Limb (tissue), 2 donors: ENCODE data around the gene HMGXB3.
A peak's percentile ranks its signal among the peaks of the same experiment; 100 is the strongest.

Source experiments
- DNase-seq, 2 donors: peaks; one replicate each; pipeline ENCODE4 v3.0.0-alpha.2; 2016; ENCODE audit errors: extremely low spot score in 2 of 2

Gene HMGXB3

DNA sequence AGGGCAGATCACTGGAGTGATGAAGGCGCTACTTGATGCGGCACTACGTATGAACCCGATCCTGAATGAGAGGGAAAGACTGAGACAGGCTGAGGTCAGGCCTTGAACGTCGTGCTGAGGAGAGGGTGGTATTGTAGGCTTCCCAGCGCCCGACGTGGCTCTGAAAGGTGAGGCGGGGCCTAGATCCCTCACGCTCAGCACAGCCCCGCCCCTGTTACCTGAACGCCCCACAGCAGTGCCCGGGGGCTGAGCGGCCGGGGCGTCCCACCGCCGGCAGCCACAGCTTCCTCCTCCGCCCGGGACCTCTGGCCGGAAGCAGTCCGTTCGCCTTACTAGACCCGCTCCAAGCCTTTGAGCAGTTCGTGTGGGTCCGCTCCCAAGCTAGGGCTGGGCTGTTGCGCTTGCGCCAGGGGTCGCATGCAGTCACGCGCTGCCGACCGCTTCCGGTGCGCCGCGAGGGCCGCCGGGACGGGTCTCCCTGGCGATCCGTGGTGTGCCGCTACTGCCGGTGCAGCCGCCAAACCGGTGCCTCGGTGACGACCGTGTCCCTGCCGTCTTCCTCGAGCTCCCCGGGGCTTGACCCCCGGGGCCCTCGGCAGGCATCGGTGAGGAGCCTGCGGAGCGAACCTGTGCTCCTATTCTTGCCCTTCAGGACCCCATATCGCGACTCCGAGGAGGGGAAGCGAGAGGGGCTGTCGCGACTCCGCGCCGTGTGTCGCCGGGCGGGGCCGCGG, at the start of gene HMGXB3, which contains the start of gene TIGD6:
Gene HMGXB3, plus strand, starts transcription at position 484 of the 734 bp plus-strand sequence. CDS start 4,114 bp downstream, outside the sequence.
Gene TIGD6, minus strand, starts transcription at position 399 of the 734 bp plus-strand sequence. CDS start 4,306 bp downstream, outside the sequence.
- DNase-seq = peak; percentile 93 to 95

DNA sequence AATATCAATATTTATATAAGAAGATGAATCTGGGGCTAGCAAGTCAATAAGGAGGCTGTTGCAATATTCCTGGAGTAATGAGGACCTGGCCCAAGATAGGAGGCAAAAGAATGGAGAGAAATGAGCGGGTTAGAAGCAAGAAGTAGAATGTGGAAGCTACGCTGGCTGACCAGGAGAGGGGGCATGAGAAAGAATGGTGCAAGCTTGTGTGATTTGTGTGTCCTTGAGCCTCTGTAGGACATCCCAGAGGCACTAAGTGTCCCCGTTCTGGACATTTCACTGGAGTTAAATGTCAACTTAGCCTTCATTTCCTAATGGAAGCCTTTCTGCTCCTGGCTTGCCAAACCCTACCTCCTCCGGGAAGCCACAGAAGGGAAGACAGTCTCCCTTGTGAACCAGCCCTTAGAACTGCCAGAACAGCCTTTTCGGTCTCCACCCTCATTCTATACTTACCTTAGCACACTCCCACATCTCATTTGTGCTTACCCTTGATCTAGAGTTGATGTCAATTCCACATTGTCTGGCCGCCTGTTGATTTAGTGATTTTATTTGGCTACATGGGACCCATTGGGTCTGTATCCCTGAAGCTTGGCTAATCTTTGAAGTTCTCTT, 49.3 kb upstream of the HMGXB3 start:
- no peak for DNase-seq

DNA sequence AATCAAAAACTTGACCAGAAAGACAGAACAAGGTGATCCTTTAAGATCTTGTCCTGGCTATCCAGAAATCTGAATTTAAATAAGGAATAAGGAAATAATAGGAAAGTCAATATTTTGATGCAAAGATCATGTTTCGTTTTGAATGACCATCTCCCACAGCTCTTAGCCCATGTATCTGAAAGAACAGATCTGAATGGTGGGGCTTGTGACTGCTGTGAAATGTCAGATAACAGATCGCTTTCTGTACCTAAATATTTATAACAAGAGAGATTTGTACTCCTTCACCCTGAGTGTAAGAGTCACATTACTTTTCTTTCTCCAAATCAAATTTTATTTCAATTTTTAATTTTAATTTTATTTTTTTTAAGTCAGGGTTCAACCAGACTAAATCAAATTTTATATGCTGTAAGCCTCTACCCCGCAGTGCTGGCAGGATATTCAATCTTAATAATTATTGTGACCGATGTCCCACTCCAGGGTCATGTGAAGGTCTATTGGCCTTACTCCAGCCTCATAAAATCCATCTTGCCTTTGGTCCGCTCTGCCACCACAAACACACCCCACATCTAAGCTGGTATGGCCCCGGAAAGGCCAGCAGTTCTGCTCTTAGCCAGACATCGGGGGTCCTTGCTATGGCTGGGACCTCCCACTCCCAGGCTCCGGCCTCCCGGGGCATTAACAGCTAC, 47.0 kb upstream of the HMGXB3 start:
- no peak for DNase-seq

- DNase-seq = no peak
Observed at GRCh38 chr5:149954798-149955197, 45.7 kb upstream of the HMGXB3 start.

DNA sequence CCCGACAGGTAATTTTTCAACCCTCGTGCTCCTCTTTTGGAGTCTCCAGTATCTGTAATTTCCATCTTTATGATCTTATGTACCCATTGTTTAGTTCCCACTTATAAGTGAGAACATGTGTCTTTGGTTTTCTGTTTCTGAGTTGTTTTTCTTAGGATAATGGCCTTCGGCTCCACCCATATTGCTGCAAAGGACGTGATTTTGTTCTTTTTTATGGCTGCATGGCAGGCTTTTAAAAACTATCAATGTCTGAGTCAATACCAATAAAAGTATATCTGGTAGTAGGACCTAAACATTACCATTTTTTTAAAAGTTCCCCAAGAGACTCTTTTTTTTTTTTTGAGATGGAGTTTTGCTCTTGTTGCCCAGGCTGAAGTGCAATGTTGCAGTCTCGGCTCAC, 43.9 kb upstream of the HMGXB3 start:
- no peak for DNase-seq

DNA sequence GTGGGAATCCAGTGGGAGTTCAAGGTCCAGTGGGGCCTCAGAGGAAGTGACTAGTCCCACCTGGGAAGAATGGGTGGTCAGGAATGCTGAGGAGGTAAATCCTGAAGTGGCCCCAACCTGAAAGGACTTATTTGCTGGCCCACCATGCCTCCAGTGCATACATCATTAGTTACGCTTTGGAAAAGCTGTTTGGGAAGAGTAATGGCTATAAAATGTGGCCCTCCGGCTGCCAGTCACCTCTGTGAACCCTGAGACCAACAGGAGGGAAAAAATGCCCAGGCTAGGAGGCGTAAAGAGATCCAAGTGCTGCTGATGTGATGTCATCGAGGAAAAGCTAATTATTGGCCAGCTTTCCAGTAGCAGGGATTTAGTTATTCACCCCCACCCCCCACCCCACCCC, 42.7 kb upstream of the HMGXB3 start:
- no peak for DNase-seq

GRCh38 chr5:149959406-149960236, 40.9 kb upstream of the HMGXB3 start:
- peak in 1 of 2 donors; percentile 39 for DNase-seq

GRCh38 chr5:149960272-149961185, 40.0 kb upstream of the HMGXB3 start, which contains the start of gene SLC26A2:
Gene SLC26A2, plus strand, starts transcription at chr5:149960758. Its CDS starts 16,895 bp downstream, at chr5:149977653.
- peak; percentile 97 to 98 for DNase-seq

DNA sequence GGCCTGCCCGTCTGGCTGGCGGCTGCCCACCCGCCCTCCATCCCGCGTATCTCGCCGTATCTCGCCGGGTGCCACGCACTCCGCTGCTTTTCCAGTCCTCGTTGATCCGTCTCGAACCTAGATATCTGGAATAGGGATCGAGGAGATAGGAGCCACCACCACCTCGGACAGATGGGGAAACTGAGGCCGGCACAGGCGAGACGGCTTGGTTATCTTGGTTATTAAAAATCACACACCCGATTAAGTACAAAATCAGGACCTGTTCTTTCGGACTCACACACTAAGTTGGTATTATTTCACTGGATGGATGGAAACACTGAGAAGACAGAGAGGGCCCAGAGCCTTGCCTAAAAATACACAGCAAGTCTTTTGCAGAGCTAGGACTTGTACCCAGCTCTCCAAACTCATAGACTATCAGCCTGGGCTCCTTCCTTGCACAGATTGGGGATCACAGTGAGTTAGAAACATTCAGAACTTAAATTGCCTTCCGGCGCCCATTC, 39.3 kb upstream of the HMGXB3 start:
- DNase-seq = no peak

- DNase-seq = peak in 1 of 2 donors; percentile 47
Observed at GRCh38 chr5:149961957-149962409, 38.6 kb upstream of the HMGXB3 start.

GRCh38 chr5:149962601-149963300, 37.8 kb upstream of the HMGXB3 start:
- no peak for DNase-seq

DNA sequence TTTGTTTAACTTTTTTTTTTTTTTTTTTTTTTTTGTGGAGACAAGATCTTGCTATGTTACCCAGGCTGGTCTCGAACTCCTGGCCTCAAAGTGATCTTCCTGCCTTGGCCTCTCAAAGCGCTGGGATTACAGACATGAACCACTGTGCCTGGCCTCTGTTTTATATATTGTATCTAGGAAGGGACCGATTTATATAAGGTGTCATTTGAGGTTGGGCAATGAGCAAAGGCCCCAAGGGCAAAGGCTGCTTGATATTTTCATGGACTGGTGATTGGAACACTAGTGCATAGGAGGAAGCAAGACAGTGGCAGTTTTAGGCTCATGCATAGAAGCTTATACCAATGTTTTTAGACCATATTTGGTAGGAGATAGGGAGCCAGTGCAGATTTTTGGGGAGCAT, 36.8 kb upstream of the HMGXB3 start:
- no peak for DNase-seq

DNA sequence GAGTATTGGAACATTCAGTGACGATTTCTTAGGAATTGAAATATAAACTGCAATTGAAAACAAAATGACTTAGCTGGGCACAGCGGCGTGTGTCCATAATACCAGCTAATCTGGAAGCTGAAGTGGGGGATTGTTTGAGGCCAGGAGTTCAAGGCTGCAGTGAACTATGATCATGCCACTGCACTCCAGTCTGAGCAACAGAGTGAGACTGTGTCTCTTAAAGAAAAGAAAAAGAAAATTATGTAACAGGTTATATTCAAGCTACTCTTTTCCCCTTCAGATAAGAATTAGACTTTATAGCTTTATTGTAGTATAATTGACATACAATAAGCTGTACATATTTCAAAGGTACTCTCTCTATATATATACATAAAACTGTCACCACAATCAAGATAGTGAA, 33.6 kb upstream of the HMGXB3 start:
- no peak for DNase-seq

GRCh38 chr5:149969181-149969930, 31.2 kb upstream of the HMGXB3 start:
- no peak for DNase-seq

DNA sequence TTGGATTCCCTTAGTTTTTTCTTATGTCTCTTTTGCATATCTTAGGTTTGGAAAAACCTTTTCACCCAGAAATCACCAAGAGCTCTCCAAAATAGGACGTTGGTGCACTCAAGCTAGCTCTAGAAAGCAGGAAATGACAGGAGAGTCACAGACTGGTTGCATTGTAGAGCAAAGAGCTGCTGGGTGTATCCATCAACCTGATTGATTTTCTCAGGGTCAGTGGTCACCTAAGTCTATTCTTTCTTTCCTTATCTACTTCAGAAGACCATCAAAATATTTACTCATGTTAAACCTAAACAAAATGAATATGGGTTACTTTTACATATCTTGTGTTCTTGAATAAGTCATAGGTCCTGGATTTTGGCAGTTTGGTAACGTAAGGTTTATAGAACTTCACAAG, 25.1 kb upstream of the HMGXB3 start:
- no peak for DNase-seq

- no peak for DNase-seq
Observed at GRCh38 chr5:149979896-149980295, 20.6 kb upstream of the HMGXB3 start.

- no peak for DNase-seq
Observed at GRCh38 chr5:149981206-149981605, 19.3 kb upstream of the HMGXB3 start.

GRCh38 chr5:149982505-149982904, 18.0 kb upstream of the HMGXB3 start:
- no peak for DNase-seq

- DNase-seq = no peak
Observed at GRCh38 chr5:149988126-149988525, 12.4 kb upstream of the HMGXB3 start.
